Measurements from ENCODE around the gene B4GALNT4.
A peak's percentile ranks its signal among the peaks of the same experiment; 100 is the strongest.
"Not testable (repeated sequence)": the region's sequence is repeated elsewhere in the genome, so short reads cannot be mapped to it uniquely, and the experiment has no call there.

B4GALNT4 gene

DNA sequence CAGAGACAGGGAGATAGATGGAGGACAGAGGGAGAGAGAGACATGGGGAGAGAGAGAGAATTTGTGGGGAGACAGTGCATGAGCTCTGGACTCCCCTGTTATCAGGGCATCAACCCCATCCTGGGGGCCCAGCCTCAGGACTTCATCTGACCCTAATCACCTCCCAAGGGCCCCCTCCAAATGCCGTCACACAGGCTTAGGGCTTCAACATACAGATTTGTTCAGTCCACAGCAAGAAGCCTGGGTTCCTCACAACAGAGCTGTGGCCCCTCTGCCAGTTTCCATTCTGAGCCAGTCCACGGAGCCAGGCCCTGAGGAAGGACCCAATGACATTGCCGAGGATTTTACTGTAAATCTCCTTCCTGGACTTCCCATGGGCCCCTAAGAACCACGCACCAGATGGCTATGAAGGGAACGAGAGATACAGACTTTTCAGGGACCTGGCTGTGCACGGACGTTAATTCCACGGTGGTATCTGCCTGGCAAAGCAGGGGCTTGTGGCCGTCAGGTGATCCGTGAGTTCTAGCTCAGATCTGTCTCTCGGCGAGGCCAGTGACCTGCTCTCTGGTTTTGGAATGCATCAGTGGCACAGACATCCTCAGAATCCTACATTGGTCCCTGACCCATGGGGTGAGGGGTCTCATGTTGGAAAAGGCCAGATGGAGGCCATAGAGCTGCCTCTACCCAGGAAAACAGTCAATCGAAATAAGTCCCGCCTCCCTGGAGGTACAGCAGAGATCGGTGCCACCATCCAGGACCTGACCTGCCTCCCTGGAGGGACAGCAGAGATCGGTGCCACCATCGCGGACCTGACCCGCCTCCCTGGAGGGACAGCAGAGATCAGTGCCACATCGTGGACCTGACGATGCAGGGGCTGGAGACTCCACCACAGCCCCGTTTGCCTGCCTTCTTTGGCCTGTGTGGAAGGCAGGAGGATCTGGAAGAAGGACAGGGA lies 8.7 kb upstream of the B4GALNT4 start:
- no peak for DNase-seq

DNA sequence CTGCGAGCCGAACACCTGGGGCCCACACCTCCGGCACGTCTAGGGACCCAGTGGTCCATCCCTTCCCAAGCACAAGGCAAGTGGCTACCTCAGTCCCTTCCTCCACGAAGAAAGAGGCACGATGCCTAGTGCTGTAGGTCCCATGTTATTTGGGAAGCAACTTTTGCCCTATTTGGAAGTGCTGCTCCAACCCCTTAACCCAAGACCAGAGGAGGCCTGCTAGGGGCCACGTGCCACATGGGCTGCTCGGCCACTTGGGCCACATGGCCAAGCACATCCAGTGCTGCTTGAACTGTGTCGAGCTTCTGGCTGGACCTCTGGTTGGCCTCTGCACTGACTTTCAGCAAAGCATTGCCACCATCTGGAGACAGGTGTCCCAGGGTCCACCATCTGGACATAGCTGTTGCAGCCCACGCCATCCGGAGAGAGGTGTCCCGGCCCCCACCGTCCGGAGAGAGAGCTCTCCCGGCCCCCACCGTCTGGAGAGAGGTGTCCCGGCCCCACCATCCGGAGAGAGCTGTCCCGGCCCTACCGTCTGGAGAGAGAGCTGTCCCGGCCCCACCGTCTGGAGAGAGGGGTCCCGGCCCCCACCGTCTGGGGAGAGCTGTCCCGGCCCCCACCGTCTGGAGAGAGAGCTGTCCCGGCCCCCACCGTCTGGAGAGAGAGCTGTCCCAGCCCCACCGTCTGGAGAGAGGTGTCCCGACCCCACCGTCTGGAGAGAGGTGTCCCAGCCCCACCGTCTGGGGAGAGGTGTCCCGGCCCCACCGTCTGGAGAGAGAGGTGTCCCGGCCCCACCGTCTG lies 6.5 kb upstream of the B4GALNT4 start:
- DNase-seq: no peak

DNA sequence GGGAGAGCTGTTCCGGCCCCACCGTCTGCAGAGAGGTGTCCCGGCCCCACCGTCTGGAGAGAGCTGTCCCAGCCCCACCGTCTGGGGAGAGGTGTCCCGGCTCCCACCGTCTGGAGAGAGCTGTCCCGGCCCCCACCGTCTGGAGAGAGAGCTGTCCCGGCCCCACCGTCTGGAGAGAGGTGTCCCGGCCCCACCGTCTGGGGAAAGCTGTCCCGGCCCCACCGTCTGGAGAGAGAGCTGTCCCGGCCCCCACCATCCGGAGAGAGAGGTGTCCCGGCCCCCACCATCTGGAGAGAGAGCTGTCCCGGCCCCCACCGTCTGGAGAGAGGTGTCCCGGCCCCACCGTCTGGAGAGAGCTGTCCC lies 5.9 kb upstream of the B4GALNT4 start:
- not testable (repeated sequence) for DNase-seq

GRCh38 chr11:363948-364761 lies 5.1 kb upstream of the B4GALNT4 start:
- DNase-seq: peak; percentile 50

- no peak for DNase-seq
Observed at GRCh38 chr11:364991-365725, 4.1 kb upstream of the B4GALNT4 start.

DNA sequence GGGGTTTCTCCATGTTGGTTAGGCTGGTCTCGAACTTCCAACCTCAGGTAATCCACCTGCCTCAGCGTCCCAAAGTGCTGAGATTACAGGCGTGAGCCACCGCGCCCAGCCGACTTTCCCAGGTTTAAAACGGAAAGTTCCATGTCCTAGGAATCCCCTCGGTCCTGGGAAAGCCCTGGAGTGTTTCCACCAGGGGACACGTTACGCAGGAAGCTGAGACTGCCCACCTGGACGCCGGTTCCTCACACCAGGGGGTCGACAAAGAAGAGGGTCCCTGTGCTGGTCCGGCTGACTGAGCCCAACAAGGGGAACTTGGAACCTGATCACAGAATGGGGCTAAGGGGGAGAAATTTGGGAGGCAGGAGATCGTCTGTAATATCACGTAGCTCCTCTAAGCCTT lies 3.5 kb upstream of the B4GALNT4 start:
- no peak for DNase-seq

GRCh38 chr11:367956-368413 lies 1.3 kb upstream of the B4GALNT4 start:
- DNase-seq: no peak

DNA sequence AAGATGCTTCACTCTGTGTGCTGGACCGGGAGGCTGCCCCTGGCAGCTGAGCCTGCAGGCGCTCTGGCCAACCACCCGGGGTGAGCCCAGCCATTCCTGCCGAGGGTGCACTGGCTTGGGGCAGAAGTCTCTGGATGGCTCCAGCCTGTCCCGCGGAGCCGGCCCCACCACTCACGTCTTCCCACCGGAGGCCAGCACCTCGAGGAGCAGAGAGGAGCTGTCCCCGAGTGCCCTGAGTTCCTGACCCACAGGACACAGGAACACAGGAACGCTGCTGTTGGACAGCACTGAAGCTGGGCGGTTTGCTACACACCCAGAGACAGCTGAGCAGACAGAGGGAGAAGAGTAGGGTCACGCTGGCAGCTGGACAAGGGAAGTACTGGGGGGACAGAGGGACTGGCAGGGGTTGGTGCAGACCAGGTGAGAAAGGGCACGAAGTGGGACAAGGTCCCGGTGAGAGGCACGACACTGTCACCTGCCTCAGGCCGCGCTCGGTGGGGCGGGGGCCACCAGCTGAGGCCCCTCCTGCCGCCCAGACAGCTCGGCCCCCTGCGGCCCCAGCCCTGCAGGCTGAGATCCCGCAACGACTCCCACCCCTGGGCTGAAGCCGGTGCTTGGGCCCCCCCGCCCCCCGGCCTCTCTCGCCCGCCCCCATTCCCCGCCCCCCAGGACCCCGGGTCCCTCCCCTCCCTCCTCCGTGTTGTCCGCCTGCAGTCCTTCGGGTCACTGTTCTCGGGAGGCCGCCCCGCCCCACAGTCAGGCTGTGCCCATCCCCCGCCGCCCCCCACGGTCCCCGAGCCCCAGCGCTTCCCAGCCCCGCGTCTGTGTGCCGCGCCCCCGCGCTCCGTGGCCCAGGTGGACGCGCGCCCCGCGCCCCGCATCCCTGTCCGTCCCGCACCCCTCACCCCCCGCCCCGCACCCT lies 624 bp upstream of the B4GALNT4 start:
- DNase-seq: no peak

GRCh38 chr11:370070-370941 lies 1.0 kb downstream of the B4GALNT4 start:
- no peak for DNase-seq

DNA sequence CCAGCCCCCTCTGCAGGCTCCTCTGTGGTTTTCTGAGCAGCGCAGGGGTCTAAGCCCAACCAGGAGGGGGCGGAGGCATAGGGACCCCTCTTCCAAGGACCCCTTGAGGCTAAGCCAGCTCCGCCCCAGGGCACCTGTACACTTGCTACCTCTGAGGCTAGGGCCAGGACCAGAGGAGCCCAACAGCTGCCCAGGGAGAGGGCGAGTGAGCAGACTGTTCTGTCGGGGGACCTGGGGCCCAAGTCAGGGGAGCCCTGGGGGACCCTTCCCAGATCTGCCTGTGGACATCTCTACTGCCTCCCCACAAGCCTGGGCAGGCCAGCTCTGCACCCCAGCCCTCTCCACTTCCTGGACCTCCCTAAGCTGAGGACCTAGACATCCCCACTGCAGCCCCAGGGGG lies 1.8 kb downstream of the B4GALNT4 start:
- no peak for DNase-seq

GRCh38 chr11:371716-372590 lies 2.7 kb downstream of the B4GALNT4 start:
- DNase-seq: no peak

GRCh38 chr11:372809-373715 lies 3.8 kb downstream of the B4GALNT4 start:
- no peak for DNase-seq

GRCh38 chr11:373716-374551 lies 4.6 kb downstream of the B4GALNT4 start:
- no peak for DNase-seq

GRCh38 chr11:375065-376025 lies 6.0 kb downstream of the B4GALNT4 start:
- no peak for DNase-seq

GRCh38 chr11:376531-377173 lies 7.4 kb downstream of the B4GALNT4 start:
- DNase-seq: no peak

Measured in NCI-H1048 (cell line).